ENCODE measurements around the gene PGAP6.
"Not testable (repeated sequence)": the region's sequence is repeated elsewhere in the genome, so short reads cannot be mapped to it uniquely, and the experiment has no call there.

Gene PGAP6

GRCh38 chr16:379183-379960 lies 2.4 kb downstream of the PGAP6 start:
- DNase-seq = peak; percentile 95

DNA sequence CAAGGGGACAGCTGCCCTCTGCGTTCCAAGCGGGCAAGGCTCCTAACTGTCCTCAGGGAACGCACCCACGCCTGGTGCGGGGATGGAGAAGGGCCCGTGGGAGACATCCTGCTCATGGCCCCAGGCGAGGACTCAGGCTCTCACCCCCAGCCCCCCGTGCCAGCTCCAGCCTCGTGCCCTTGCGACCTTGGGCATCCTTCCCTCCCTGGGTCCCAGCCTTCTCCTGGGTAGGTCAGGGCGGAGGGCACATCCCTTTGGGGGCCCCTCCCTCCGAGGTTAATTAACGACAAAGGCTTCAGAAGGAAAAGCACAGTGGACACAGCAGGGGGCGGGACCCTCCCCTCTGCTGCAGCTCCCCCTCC lies 3.0 kb downstream of the PGAP6 start:
- DNase-seq = no peak

GRCh38 chr16:378113-378820 lies 3.5 kb downstream of the PGAP6 start:
- not testable (repeated sequence) for DNase-seq

GRCh38 chr16:377419-377951 lies 4.3 kb downstream of the PGAP6 start:
- DNase-seq = no peak

- no peak for DNase-seq
Measured at GRCh38 chr16:376817-377418, 4.9 kb downstream of the PGAP6 start.

GRCh38 chr16:375927-376816 lies 5.6 kb downstream of the PGAP6 start:
- no peak for DNase-seq

- no peak for DNase-seq
Measured at GRCh38 chr16:375212-375611, 6.6 kb downstream of the PGAP6 start.

DNA sequence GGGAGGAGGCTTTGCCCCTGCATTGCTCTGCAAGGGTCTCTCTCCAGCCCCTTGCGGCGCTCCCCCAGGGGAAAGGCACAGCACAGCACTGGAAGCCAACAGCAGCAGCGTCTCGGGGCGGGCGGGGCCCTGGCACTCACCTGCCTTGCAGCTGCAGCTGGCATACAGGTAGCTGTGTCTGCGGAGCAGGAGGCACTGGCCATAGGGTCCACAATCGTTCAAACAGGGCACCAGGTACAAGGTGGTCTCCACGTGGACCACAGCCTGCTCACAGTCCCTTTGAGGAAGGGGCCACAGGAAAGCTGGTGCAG lies 7.2 kb downstream of the PGAP6 start:
- DNase-seq = no peak

DNA sequence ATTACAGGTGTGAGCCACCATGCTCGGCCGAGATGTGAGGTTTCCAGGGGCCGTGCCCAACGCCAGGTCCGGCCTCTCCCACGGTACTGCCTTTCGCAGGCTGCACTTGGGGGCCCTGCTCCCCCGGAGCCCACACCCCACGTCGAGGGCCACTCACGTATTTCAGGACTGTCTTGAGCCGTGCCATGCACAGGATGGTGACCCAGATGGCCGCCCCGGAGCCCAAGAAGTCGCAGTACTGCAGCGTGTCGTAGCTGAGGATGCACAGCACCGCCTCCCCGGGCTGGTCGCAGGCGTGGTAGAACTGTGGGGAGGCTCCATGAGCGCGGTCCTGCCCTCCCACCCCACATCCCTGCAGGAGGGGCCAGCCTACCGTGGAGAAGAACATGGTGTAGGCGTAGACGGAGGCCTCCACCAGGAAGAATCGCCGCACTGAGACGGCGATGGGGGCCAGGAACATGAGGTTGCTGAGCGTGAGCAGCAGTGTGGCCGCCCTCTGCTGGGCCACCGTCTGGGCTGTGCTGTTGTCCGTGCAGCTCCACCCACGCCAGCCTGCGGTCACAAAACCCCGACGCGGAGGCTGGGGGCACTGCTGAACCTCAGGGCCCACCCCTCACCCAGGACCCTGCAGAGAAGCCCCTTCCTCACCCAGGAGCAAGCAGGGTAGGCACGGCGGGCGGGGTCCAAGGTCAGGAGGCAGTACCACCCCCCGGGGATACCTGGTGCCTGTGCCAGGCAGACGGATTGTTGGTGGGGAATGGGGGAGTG lies 7.7 kb downstream of the PGAP6 start:
- no peak for DNase-seq

- DNase-seq = no peak
Measured at GRCh38 chr16:373020-373598, 8.7 kb downstream of the PGAP6 start.

GRCh38 chr16:372302-372983 lies 9.3 kb downstream of the PGAP6 start:
- no peak for DNase-seq

DNA sequence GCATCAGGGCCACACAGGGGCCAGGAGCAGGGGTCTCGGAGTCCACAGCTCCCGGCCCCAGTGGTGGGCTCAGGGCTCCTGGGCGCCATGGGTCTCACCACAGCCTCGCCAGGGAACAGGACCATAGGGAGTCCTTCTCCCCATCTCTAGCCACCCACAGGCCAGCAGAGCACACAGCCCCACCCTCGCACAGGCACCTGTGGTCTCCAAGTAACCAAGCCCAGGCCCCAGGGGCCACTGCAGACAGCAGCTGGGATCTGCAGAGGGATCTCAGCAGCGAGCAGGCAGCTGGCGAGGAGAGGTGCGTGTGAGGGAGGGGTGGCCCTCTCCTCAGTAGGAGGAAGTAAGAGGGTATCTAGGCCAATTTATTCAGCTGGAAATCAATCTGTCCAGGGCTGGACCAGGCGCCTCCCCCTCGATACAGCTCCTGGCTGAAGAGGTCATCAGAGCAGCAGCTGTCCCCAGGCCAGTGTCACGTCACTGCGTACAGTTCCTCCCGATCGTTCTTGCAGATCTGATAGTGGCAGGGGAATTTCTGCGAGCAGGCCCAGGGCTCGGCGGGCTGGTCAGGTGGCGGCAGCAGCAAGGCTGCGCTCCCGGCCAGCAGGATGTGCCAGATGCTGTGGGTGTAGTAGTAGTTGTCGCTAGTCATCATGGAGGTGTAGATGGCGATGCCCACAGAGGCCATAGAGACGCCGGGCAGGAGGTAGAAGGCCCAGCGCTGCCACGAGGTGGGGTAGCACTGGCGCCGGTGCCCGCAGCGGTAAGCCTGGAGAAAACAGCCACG lies 10.1 kb downstream of the PGAP6 start:
- peak; percentile 66 for DNase-seq

GRCh38 chr16:370979-371514 lies 10.7 kb downstream of the PGAP6 start:
- DNase-seq = peak; percentile 43

- DNase-seq = peak; percentile 94
Measured at GRCh38 chr16:370443-370842, 11.3 kb downstream of the PGAP6 start, which contains the start of gene MRPL28. Gene MRPL28 (minus strand): TSS chr16:370538. CDS start chr16:370218, 320 bp downstream.

DNA sequence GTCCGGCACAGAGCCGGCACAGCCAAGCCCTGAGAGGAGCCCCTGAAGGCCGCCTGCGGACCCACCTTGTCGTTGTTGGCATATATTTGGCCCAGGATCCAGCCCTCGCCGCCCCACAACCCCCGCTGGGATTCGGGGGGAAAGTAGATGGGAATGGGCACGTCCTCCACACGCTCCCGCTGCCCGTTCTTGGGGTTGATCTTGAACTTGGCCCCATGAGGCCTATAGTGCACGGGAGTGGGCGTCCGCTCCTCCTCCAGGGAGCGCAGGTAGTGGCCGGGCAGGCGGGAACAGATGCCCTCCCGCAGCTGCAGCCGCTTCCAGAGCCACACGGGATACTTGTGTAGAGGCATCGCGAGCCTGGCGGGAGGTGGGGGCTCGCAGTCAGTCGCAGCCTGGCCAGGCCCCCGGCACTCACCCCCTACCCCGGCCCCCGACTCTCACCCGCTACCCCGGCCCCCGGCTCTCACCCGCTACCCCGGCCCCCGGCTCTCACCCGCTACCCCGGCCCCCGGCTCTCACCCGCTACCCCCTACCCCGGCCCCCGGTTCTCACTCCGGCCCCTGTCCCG lies 11.8 kb downstream of the PGAP6 start:
- peak; percentile 44 for DNase-seq

- no peak for DNase-seq
Measured at GRCh38 chr16:369275-369865, 12.4 kb downstream of the PGAP6 start.

- no peak for DNase-seq
Measured at GRCh38 chr16:368388-369158, 13.2 kb downstream of the PGAP6 start.

DNA sequence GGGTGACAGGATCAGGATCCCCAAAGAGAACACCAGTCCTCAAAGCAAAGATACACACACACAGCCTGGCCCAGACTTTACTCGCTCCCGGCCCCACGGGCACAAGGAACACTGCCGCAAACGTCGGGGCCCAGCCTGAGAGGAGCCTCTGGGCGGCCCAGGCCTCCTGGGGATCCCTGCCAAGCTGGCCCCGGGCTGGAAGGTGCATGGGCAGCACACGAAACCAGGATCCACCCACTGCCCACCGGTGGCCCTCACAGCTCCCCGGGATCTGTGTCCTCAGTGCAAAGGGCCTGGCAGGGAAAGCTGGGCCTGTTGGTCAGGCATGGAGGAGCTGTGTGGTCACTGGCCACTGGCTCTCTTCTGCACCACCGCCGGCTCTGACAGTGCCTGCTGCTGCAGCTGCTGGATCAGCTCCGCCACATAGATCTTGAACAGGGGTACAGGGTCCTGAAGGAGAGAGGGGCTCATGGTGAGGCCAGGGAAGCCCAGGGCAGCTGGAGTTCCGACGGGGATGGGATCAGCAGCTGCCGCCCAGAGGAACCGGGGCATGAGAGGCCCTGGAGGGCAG lies 14.4 kb downstream of the PGAP6 start:
- DNase-seq = no peak

Measured in DMS53 (cell line).